HL-60 (cell line): ENCODE data around the gene TMEM239.

ENCODE experiments used
- DNase-seq, 2 experiments: peaks; one replicate each; pipeline ENCODE4 v3.0.0-alpha.2; 2010 to 2020; ENCODE audit warnings: low read depth in 1 of 2, low spot score in 1 of 2
- H3K27ac ChIP-seq: fragments of 250-450 bp; sonication (Bioruptor Pico); replicated peaks from 2 replicates; pipeline ENCODE4 v1.5.1; 2020; ENCODE audit warnings: mild to moderate bottlenecking, moderate library complexity
- H3K27me3 ChIP-seq: fragments of 250-450 bp; sonication (Bioruptor Pico); 2 replicates; pipeline ENCODE4 v1.5.1; 2021; ENCODE audit warnings: mild to moderate bottlenecking, moderate library complexity; ENCODE audit not compliant: insufficient read depth, poor library complexity, severe bottlenecking
- H3K4me3 ChIP-seq: replicated peaks from 2 replicates; pipeline ENCODE4 v1.5.1; 2011; ENCODE audit warnings: mild to moderate bottlenecking, control low read depth, low read length; ENCODE audit not compliant: insufficient read depth
- CTCF ChIP-seq: IDR thresholded peaks from one replicate; pipeline ENCODE4 v1.5.1; 2011; ENCODE audit warnings: low read length, control low read depth, inconsistent platforms; ENCODE audit not compliant: insufficient read depth
- GABPA ChIP-seq: IDR thresholded peaks from 2 replicates; pipeline ENCODE4 v1.6.1; 2012; ENCODE audit warnings: low read depth
- POLR2AphosphoS5 ChIP-seq: IDR thresholded peaks from 2 replicates; pipeline ENCODE4 v1.6.1; 2012; ENCODE audit warnings: low read depth
- SPI1 ChIP-seq: IDR thresholded peaks from 2 replicates; pipeline ENCODE4 v1.6.1; 2012; ENCODE audit warnings: low read depth, mild to moderate bottlenecking, borderline replicate concordance
- TF ChIP-seq, protein P1 (sequence below): IDR thresholded peaks from 2 replicates; pipeline ENCODE4 v1.6.1; 2012; ENCODE audit warnings: low read depth; ENCODE audit not compliant: insufficient replicate concordance

The TMEM239 gene

DNA sequence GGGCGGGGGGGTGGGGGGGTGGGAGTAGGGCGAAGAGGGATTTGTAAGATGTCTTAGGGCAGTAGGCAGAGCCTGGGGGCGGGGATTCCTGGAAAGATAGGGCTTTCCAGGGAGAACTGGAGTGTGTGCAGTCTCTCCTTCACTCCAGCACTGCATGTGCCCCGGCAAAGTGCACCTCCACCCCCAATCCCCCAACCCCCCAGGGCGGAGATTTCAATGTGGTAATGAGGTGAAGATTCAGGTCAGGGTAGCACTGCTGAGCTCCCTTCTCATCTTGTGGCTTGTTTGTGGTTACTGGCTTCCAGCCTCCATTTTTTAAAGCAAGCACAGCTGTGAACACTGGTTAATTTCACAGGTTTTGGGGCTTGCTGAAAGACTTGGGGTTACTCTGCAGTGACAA lies 5.9 kb downstream of the TMEM239 start:
- Histone ChIP-seq H3K27me3 (peaks cover 14% of the 10 kb centered on the region), H3K27ac (no peak overlapping the region), H3K4me3 (no peak overlapping the region)
- DNase-seq: peak in 1 of 2 experiments; percentile 29
- TF ChIP-seq, protein P1, sequence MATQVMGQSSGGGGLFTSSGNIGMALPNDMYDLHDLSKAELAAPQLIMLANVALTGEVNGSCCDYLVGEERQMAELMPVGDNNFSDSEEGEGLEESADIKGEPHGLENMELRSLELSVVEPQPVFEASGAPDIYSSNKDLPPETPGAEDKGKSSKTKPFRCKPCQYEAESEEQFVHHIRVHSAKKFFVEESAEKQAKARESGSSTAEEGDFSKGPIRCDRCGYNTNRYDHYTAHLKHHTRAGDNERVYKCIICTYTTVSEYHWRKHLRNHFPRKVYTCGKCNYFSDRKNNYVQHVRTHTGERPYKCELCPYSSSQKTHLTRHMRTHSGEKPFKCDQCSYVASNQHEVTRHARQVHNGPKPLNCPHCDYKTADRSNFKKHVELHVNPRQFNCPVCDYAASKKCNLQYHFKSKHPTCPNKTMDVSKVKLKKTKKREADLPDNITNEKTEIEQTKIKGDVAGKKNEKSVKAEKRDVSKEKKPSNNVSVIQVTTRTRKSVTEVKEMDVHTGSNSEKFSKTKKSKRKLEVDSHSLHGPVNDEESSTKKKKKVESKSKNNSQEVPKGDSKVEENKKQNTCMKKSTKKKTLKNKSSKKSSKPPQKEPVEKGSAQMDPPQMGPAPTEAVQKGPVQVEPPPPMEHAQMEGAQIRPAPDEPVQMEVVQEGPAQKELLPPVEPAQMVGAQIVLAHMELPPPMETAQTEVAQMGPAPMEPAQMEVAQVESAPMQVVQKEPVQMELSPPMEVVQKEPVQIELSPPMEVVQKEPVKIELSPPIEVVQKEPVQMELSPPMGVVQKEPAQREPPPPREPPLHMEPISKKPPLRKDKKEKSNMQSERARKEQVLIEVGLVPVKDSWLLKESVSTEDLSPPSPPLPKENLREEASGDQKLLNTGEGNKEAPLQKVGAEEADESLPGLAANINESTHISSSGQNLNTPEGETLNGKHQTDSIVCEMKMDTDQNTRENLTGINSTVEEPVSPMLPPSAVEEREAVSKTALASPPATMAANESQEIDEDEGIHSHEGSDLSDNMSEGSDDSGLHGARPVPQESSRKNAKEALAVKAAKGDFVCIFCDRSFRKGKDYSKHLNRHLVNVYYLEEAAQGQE: no peak
- TF ChIP-seq SPI1: no peak
- TF ChIP-seq POLR2AphosphoS5: no peak
- no peak for TF ChIP-seq CTCF
- TF ChIP-seq GABPA: no peak

- Histone ChIP-seq H3K27me3 (peaks cover 14% of the 10 kb centered on the region), H3K27ac (no peak overlapping the region), H3K4me3 (no peak overlapping the region)
- DNase-seq: no peak
- TF ChIP-seq GABPA: no peak
- no peak for TF ChIP-seq POLR2AphosphoS5
- TF ChIP-seq, protein P1: no peak
- TF ChIP-seq SPI1: no peak
- no peak for TF ChIP-seq CTCF
These were observed 9.6 kb downstream of the TMEM239 start for GRCh38 chr20:2825761-2826160.

DNA sequence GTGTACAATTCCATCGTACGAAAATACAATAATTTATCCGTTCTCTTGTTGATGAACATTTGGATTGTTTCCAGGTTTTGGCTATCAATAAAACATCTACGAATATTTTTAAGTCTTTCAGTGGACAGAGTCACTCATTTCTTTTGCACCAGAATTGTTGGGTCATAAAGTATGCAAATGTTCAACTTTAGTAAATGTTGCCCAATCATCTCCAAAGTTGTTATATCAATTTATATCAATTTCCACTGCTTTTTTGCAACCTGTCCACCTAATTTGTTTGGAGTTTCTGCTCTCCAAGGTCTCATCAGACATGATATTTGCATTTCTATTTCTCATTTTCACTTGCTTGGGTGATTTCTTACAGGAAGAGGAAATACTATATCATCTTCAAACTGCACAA lies 10.5 kb downstream of the TMEM239 start:
- Histone ChIP-seq H3K4me3 (no peak overlapping the region), H3K27me3 (peaks cover 12% of the 10 kb centered on the region), H3K27ac (no peak overlapping the region)
- DNase-seq: no peak
- TF ChIP-seq, protein P1: no peak
- TF ChIP-seq SPI1 (no peak), POLR2AphosphoS5 (no peak), CTCF (no peak), GABPA (no peak)
